ENCODE measurements around the gene SMARCA2.

SMARCA2 gene

DNA sequence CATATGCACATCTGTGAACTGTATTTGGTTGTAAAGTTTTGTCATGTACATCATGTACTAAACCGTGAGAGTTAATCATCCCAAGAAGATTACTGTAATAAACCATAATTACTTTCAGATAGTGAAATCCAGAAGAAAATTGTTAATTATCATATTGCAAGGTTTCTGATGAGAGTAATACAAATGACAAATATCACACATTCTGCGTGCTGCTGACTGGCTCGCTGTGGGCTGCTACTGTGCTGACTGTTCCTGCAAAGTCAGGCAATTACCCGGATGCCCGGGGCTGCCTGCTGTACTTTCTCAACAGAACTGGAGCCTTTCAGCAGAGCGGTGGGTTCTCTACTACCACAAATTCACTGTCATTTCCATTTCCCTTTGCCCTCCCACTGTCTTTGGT is 68.3 kb downstream of the SMARCA2 start:
- no peaks in the 10 kb centered on the region for H3K36me3 ChIP-seq (ENCODE audit: insufficient read depth, low read depth, low read length)
- no peaks in the 10 kb centered on the region for H3K4me1 ChIP-seq (ENCODE audit: insufficient read depth, low read length)
- no peaks in the 10 kb centered on the region for H3K9me3 ChIP-seq (ENCODE audit: insufficient read depth, low read depth, low read length)
- no peak overlapping the region for H3K9ac ChIP-seq (ENCODE audit: low read depth, low read length)
- H3K4me3 ChIP-seq (ENCODE audit: low read length): no peak overlapping the region
- H3K27me3 ChIP-seq (ENCODE audit: insufficient read depth, low read length): no peaks in the 10 kb centered on the region
- H3K27ac ChIP-seq (ENCODE audit: low read length): no peak overlapping the region

DNA sequence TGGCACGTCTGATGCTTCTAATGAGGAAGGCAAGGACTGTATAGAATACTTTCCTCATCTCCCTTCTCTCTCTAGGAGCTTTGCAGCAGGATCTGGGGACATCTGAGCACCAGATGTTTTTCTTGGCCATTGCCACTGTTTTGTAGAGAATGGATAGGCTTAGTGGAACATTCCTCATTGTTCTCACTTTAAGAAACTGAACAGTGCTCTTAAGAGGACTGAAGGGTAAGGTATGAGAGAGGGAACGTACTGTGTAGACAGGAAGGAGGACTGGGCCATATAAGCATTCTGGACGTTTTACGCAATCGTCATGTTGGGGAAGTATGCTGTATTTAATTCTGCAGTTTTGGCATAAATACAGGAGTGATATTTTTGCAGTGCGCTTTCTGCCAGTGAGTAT is 70.6 kb downstream of the SMARCA2 start:
- H3K36me3 ChIP-seq (ENCODE audit: insufficient read depth, low read depth, low read length): no peaks in the 10 kb centered on the region
- no peaks in the 10 kb centered on the region for H3K9me3 ChIP-seq (ENCODE audit: insufficient read depth, low read depth, low read length)
- no peak overlapping the region for H3K4me3 ChIP-seq (ENCODE audit: low read length)
- no peak overlapping the region for H3K9ac ChIP-seq (ENCODE audit: low read depth, low read length)
- no peaks in the 10 kb centered on the region for H3K27me3 ChIP-seq (ENCODE audit: insufficient read depth, low read length)
- no peak overlapping the region for H3K27ac ChIP-seq (ENCODE audit: low read length)
- H3K4me1 ChIP-seq (ENCODE audit: insufficient read depth, low read length): no peaks in the 10 kb centered on the region

DNA sequence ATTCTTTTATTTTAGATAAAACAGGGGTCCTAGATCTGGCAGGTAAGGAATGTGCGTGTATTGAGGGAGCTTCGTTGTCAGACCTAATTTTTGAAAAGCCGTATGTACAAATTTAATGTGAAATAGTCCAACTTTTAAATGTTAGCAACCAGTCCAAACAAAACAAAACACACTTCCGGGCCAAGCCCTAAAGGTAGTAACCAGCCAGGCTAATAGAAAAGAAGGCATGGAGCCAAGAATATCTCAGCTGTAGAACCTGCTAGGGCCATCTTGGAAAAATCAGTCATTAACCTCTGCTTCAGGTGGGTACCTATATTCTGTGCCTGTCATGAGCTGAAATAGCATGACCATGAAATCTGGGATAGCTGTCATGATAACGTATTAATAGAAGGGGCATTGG is 71.0 kb downstream of the SMARCA2 start:
- no peak overlapping the region for H3K9ac ChIP-seq (ENCODE audit: low read depth, low read length)
- H3K27me3 ChIP-seq (ENCODE audit: insufficient read depth, low read length): no peaks in the 10 kb centered on the region
- no peaks in the 10 kb centered on the region for H3K9me3 ChIP-seq (ENCODE audit: insufficient read depth, low read depth, low read length)
- no peak overlapping the region for H3K27ac ChIP-seq (ENCODE audit: low read length)
- no peak overlapping the region for H3K4me3 ChIP-seq (ENCODE audit: low read length)
- no peaks in the 10 kb centered on the region for H3K4me1 ChIP-seq (ENCODE audit: insufficient read depth, low read length)
- H3K36me3 ChIP-seq (ENCODE audit: insufficient read depth, low read depth, low read length): no peaks in the 10 kb centered on the region

DNA sequence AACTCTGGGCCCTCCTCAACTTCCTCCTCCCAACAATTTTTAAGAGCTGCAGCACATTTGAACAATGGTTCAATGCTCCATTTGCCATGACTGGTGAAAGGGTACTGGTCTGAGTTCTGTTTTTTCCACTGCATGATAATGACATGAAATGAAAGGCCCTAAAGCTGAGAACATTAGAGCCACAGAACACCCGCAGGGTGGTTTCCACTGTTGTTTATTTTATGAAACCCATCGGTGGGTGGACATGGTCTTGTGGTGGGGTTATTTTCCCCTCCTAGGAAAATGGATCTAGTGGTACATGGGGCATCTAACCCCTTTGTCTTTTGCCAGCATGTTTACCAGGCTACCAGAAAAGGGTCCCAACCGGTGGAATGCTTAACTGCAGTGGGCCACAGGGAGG is 71.8 kb downstream of the SMARCA2 start:
- no peaks in the 10 kb centered on the region for H3K4me1 ChIP-seq (ENCODE audit: insufficient read depth, low read length)
- no peak overlapping the region for H3K27ac ChIP-seq (ENCODE audit: low read length)
- no peaks in the 10 kb centered on the region for H3K9me3 ChIP-seq (ENCODE audit: insufficient read depth, low read depth, low read length)
- H3K4me3 ChIP-seq (ENCODE audit: low read length): no peak overlapping the region
- no peak overlapping the region for H3K9ac ChIP-seq (ENCODE audit: low read depth, low read length)
- H3K36me3 ChIP-seq (ENCODE audit: insufficient read depth, low read depth, low read length): no peaks in the 10 kb centered on the region
- H3K27me3 ChIP-seq (ENCODE audit: insufficient read depth, low read length): no peaks in the 10 kb centered on the region

DNA sequence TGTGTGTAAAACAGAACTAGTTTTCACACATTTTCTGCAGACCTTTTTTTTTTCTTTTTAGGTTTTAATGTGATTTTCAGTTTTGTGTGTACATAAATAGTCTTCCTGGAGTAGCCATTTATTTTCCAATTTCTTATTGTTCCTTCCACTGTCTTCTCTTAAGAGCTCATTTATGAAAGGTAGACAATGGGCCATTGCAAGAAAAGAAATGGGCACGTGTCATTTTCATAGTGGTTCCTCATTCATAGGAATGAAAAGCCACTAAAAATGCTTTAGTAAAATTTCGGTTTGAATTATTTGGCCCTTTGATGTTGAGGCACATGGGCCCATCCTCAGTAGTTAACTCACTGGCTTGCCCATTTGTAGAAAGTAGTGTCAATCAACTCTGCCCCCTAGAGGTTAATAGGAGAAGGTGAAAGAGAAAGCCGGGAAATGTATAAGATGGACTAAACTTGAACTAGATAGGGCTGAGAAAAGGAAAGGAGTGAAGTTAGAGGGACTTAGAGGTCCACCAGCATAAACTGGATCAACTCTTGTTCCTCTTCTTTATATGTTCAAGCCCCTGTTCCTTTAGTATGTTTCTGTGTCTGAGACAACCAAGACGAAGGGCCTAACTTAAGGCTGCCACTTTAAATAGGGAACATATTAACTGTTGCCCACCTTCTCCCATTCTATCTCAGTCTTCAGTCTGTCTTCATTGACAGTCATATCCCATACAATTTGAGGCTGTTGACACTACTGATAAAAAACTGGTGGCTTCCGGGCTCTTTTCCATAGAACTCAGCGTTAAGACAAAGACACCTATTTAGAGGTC is 72.6 kb downstream of the SMARCA2 start:
- H3K36me3 ChIP-seq (ENCODE audit: insufficient read depth, low read depth, low read length): no peaks in the 10 kb centered on the region

DNA sequence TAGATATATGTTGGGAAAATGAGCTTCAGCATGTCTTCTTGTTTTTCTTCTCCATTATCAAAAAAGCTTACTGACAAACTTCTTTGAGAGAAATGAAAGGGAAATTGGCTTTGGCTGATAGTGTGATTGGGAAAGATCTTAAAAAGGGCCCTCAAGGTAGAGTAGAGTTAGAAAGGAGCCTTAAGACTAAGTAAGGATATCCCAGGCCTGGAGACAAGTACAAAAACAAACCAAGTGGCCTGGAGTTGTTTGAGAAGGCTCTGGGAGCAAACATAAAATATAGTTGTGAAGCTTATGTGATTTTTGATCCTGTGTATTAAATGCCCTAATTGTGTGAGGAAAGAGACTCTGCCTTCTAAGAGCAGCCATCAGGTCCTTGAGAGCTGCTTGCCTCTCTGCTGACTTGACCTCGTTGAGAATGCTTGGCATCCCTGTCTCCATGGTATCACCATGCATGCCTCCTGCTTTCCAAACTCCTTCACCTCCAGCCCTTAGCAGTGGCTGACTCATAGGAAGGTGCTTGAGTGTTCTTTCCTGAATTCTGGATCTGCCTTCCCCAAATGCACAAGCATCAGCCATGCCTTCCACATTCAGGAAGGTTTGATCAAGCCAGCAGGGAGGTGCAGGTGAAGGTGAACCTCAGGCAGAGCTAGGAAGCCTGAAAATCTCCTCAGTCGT is 78.9 kb downstream of the SMARCA2 start:
- Histone ChIP-seq H3K4me1 (ENCODE audit: insufficient read depth, low read length) (no peaks in the 10 kb centered on the region), H3K27ac (ENCODE audit: low read length) (no peak overlapping the region), H3K9me3 (ENCODE audit: insufficient read depth, low read depth, low read length) (no peaks in the 10 kb centered on the region), H3K9ac (ENCODE audit: low read depth, low read length) (no peak overlapping the region), H3K4me3 (ENCODE audit: low read length) (no peak overlapping the region), H3K27me3 (ENCODE audit: insufficient read depth, low read length) (no peaks in the 10 kb centered on the region), H3K36me3 (ENCODE audit: insufficient read depth, low read depth, low read length) (no peaks in the 10 kb centered on the region)

More for the DNA sequence above, 72.6 kb downstream of the SMARCA2 start:
- no peak overlapping the region for H3K9ac ChIP-seq (ENCODE audit: low read depth, low read length)
- H3K4me3 ChIP-seq (ENCODE audit: low read length): no peak overlapping the region
- H3K4me1 ChIP-seq (ENCODE audit: insufficient read depth, low read length): no peaks in the 10 kb centered on the region
- H3K27me3 ChIP-seq (ENCODE audit: insufficient read depth, low read length): no peaks in the 10 kb centered on the region
- no peaks in the 10 kb centered on the region for H3K9me3 ChIP-seq (ENCODE audit: insufficient read depth, low read depth, low read length)
- H3K27ac ChIP-seq (ENCODE audit: low read length): no peak overlapping the region

DNA sequence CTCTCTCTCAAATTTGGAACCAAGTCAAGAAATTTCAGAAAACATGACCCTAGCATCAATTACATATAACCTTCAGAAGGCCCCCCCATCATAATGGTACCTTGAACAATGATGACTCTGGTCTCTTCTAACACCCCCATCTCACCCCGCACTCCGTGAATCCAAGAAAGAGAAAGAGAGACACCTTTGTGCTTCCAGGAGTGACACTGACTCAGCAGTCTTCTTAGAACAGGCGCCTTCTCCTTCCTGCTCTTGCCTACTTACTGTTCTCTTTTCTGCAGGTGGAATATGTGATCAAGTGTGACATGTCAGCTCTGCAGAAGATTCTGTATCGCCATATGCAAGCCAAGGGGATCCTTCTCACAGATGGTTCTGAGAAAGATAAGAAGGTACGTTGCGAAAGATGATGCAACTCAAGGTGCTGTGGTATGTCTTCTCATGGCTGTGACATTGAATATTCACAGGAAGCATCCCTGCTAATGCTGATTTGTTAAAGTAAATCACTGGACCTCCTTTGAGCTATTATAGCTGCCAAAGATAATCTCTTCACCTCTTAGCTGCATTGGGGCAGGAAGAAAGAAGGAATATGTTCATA is 81.3 kb downstream of the SMARCA2 start:
- Histone ChIP-seq H3K4me1 (ENCODE audit: insufficient read depth, low read length) (no peaks in the 10 kb centered on the region), H3K9me3 (ENCODE audit: insufficient read depth, low read depth, low read length) (no peaks in the 10 kb centered on the region), H3K36me3 (ENCODE audit: insufficient read depth, low read depth, low read length) (no peaks in the 10 kb centered on the region), H3K4me3 (ENCODE audit: low read length) (no peak overlapping the region), H3K9ac (ENCODE audit: low read depth, low read length) (no peak overlapping the region), H3K27ac (ENCODE audit: low read length) (no peak overlapping the region), H3K27me3 (ENCODE audit: insufficient read depth, low read length) (no peaks in the 10 kb centered on the region)

DNA sequence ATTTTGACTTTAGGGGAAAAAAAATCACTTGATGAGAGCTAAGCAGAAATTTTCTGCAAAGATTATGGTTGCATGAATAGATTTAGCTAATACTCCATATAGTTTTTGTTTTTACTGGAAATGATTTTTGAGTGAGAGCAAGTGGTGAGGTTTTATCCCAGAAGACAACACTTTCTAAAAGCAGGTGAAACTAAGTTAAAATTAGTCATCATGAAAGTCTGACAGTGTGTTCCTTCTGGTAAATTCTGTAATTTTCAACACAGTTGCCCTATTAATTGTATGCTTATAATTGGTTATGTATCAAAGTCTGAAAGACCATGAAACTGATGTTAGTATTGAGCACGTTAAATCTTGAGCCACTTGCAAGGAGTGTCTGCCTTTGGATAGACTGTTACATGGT is 91.5 kb downstream of the SMARCA2 start:
- H3K9me3 ChIP-seq (ENCODE audit: insufficient read depth, low read depth, low read length): no peaks in the 10 kb centered on the region
- no peaks in the 10 kb centered on the region for H3K27me3 ChIP-seq (ENCODE audit: insufficient read depth, low read length)
- no peak overlapping the region for H3K9ac ChIP-seq (ENCODE audit: low read depth, low read length)
- H3K4me3 ChIP-seq (ENCODE audit: low read length): no peak overlapping the region
- H3K36me3 ChIP-seq (ENCODE audit: insufficient read depth, low read depth, low read length): no peaks in the 10 kb centered on the region
- H3K27ac ChIP-seq (ENCODE audit: low read length): no peak overlapping the region
- no peaks in the 10 kb centered on the region; the same call in 1 of the 2 replicates for H3K4me1 ChIP-seq (ENCODE audit: insufficient read depth, low read length)

DNA sequence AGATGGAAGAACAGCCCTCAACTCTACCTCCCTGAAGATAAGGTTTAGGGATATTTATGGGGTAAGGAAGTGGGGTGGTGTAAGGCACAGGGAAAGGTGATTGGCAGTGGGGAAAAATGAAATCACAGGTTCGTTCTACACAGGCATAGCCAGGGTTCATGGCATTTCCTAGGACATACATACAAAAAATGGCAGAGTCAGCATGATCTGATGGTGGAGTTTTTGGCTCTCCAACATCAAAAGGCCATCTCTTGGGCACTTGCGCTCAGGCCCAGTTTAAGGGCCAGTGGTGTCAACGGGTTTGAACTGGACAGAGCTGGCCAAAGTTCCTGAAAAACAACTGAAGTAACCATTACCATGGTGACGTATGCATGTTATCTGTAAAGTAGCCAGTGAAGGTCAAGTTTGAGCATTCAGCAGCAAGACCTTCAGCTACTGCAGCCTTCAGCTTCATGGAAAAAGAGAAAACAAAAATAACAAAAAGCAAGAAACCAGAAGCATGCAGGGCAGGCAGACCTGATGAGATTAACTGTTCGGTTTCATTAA is 92.8 kb downstream of the SMARCA2 start:
- Histone ChIP-seq H3K27ac (ENCODE audit: low read length) (no peak overlapping the region), H3K27me3 (ENCODE audit: insufficient read depth, low read length) (no peaks in the 10 kb centered on the region), H3K9me3 (ENCODE audit: insufficient read depth, low read depth, low read length) (no peaks in the 10 kb centered on the region), H3K4me3 (ENCODE audit: low read length) (no peak overlapping the region), H3K36me3 (ENCODE audit: insufficient read depth, low read depth, low read length) (no peaks in the 10 kb centered on the region), H3K9ac (ENCODE audit: low read depth, low read length) (no peak overlapping the region), H3K4me1 (ENCODE audit: insufficient read depth, low read length) (no peaks in the 10 kb centered on the region; the same call in 1 of the 2 replicates)

DNA sequence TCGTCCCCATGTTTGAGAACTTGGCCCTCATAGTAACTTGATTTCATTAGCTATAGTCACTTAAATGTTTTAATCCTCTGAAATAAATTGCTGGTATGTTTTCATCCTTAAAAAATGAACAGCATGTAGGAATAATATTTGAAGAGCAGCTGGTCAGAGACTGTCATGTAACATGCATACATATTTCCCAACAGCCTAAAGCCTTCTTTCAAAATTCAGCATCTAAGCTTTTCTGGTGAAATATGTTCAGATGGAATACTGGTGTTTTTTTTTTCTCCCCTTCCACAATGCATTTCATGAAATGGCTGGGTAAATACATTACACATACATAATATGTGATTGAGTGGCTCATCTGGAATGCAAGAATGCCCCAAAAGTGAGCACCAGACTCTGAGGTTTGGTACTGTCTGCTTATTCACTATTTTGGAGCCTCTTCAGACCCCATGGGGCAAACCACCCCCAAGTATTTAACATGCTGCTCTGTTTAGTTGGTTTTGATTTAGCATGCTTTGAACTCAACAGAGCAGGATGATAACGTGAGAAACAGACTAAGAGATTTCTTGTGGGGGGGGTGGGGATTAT is 94.0 kb downstream of the SMARCA2 start:
- no peak overlapping the region for H3K9ac ChIP-seq (ENCODE audit: low read depth, low read length)
- H3K9me3 ChIP-seq (ENCODE audit: insufficient read depth, low read depth, low read length): no peaks in the 10 kb centered on the region
- H3K27ac ChIP-seq (ENCODE audit: low read length): no peak overlapping the region
- H3K4me1 ChIP-seq (ENCODE audit: insufficient read depth, low read length): no peaks in the 10 kb centered on the region; the same call in 1 of the 2 replicates
- H3K27me3 ChIP-seq (ENCODE audit: insufficient read depth, low read length): no peaks in the 10 kb centered on the region
- no peaks in the 10 kb centered on the region for H3K36me3 ChIP-seq (ENCODE audit: insufficient read depth, low read depth, low read length)
- H3K4me3 ChIP-seq (ENCODE audit: low read length): no peak overlapping the region

DNA sequence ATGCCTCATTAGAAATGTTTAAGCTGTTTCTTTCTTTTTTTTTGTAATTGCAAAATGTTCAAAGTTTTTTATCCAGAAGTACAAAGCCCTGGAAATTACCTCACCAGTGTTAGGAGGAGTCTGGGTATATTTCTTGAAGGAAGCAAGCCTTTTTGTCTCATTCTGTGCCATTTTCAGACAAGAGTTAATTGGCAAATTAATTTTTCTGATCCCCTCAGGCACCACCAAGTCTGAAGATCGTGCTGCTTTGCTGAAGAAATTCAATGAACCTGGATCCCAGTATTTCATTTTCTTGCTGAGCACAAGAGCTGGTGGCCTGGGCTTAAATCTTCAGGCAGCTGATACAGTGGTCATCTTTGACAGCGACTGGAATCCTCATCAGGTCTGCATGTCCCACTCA is 94.9 kb downstream of the SMARCA2 start:
- H3K27ac ChIP-seq (ENCODE audit: low read length): no peak overlapping the region
- H3K4me1 ChIP-seq (ENCODE audit: insufficient read depth, low read length): no peaks in the 10 kb centered on the region; the same call in 1 of the 2 replicates
- no peak overlapping the region for H3K9ac ChIP-seq (ENCODE audit: low read depth, low read length)
- no peaks in the 10 kb centered on the region for H3K9me3 ChIP-seq (ENCODE audit: insufficient read depth, low read depth, low read length)
- no peak overlapping the region for H3K4me3 ChIP-seq (ENCODE audit: low read length)
- H3K27me3 ChIP-seq (ENCODE audit: insufficient read depth, low read length): no peaks in the 10 kb centered on the region
- no peaks in the 10 kb centered on the region for H3K36me3 ChIP-seq (ENCODE audit: insufficient read depth, low read depth, low read length)

Data from iPS-20b (cell line).